WTC11 (cell line): ENCODE measurements around the gene ADM5. TPM values are rescaled to one million over a fixed set of nuclear protein-coding genes. Genes with fewer than 3 reads are reported as not detected.

Experiments used
- ATAC-seq: fragments of 200-7000 bp; cut with Tn5 transposase; 2 replicates; pipeline ENCODE4 v1.10.0; 2021; ENCODE audit warnings: mild to moderate bottlenecking, moderate library complexity
- CTCF ChIA-PET: fragments of 300-600 bp; sonication (Branson Sonifier 250); formaldehyde crosslinking; loops from one replicate; lab custom pipeline; 2021; ENCODE audit warnings: antibody characterized with exemption; lab: Charles Lee
- POLR2A ChIA-PET: fragments of 350-600 bp; sonication (Branson Sonifier 250); formaldehyde crosslinking; loops from one replicate; lab custom pipeline; 2021; ENCODE audit warnings: antibody characterized with exemption; lab: Charles Lee
- DNase-seq: peaks from one replicate; pipeline ENCODE4 v3.0.0; 2021; ENCODE audit warnings: low spot score
- H3K27ac Mint-ChIP-seq: 2 replicates; pipeline ENCODE4 v1.8.0; 2021; ENCODE audit warnings: mixed read lengths
- H3K27me3 Mint-ChIP-seq: 2 replicates; pipeline ENCODE4 v1.8.0; 2021; ENCODE audit warnings: low read depth, mild to moderate bottlenecking, moderate library complexity, mixed read lengths
- H3K36me3 Mint-ChIP-seq: 2 replicates; pipeline ENCODE4 v1.8.0; 2021; ENCODE audit warnings: mixed read lengths
- H3K4me1 Mint-ChIP-seq: 2 replicates; pipeline ENCODE4 v1.8.0; 2022; ENCODE audit warnings: mixed read lengths
- H3K4me3 Mint-ChIP-seq: 2 replicates; pipeline ENCODE4 v1.8.0; 2021; ENCODE audit warnings: mild to moderate bottlenecking, moderate library complexity, mixed read lengths
- H3K9me3 Mint-ChIP-seq: 2 replicates; pipeline ENCODE4 v1.8.0; 2021; ENCODE audit warnings: mixed read lengths
- ARID4B ChIP-seq: sonication (generic); formaldehyde crosslinking; IDR thresholded peaks from 2 replicates; pipeline ENCODE4 v1.8.0; 2023; ENCODE audit warnings: missing genetic modification reagents, mild to moderate bottlenecking, borderline replicate concordance
- ATF2 ChIP-seq: sonication (generic); formaldehyde crosslinking; IDR thresholded peaks from 2 replicates; pipeline ENCODE4 v1.8.1; 2022; ENCODE audit warnings: low read depth, missing genetic modification reagents, borderline replicate concordance
- ATF3 ChIP-seq: sonication (generic); formaldehyde crosslinking; conservative IDR thresholded peaks from 2 replicates; pipeline ENCODE4 v1.8.1; 2022; ENCODE audit warnings: mild to moderate bottlenecking, missing genetic modification reagents
- CBFB ChIP-seq: sonication (generic); formaldehyde crosslinking; IDR thresholded peaks from 2 replicates; pipeline ENCODE4 v1.8.1; 2022; ENCODE audit warnings: mild to moderate bottlenecking, low read depth, missing genetic modification reagents
- CDX4 ChIP-seq: fragments of 250-450 bp; sonication (Bioruptor Pico); IDR thresholded peaks from 2 replicates; pipeline ENCODE4 v1.9.0; 2021; ENCODE audit warnings: moderate library complexity, mild to moderate bottlenecking, inconsistent platforms, borderline replicate concordance
- CREM ChIP-seq: sonication (generic); formaldehyde crosslinking; IDR thresholded peaks from 2 replicates; pipeline ENCODE4 v1.8.1; 2022; ENCODE audit warnings: mild to moderate bottlenecking, missing genetic modification reagents, moderate library complexity
- E2F4 ChIP-seq: sonication (generic); formaldehyde crosslinking; IDR thresholded peaks from 2 replicates; pipeline ENCODE4 v1.8.1; 2022; ENCODE audit warnings: low read depth, mild to moderate bottlenecking, moderate library complexity, missing genetic modification reagents, borderline replicate concordance
- E2F5 ChIP-seq: sonication (generic); formaldehyde crosslinking; IDR thresholded peaks from 2 replicates; pipeline ENCODE4 v1.8.1; 2022; ENCODE audit warnings: mild to moderate bottlenecking, moderate library complexity, missing genetic modification reagents
- EMX1 ChIP-seq: fragments of 250-450 bp; sonication (Bioruptor Pico); IDR thresholded peaks from 2 replicates; pipeline ENCODE4 v1.8.0; 2021; ENCODE audit warnings: mild to moderate bottlenecking
- ESRRA ChIP-seq: sonication (generic); formaldehyde crosslinking; IDR thresholded peaks from 2 replicates; pipeline ENCODE4 v1.8.1; 2022; ENCODE audit warnings: mild to moderate bottlenecking, missing genetic modification reagents, borderline replicate concordance
- IRF2 ChIP-seq: sonication (generic); formaldehyde crosslinking; IDR thresholded peaks from 2 replicates; pipeline ENCODE4 v1.8.0; 2022; ENCODE audit warnings: low read depth, missing genetic modification reagents, borderline replicate concordance
- JUN ChIP-seq: sonication (generic); formaldehyde crosslinking; IDR thresholded peaks from 2 replicates; pipeline ENCODE4 v1.8.0; 2023; ENCODE audit warnings: mild to moderate bottlenecking, missing genetic modification reagents
- MAX ChIP-seq: sonication (generic); formaldehyde crosslinking; IDR thresholded peaks from 2 replicates; pipeline ENCODE4 v1.8.0; 2022; ENCODE audit warnings: mild to moderate bottlenecking, missing genetic modification reagents
- NFATC4 ChIP-seq: fragments of 250-450 bp; sonication (Bioruptor Pico); IDR thresholded peaks from 2 replicates; pipeline ENCODE4 v1.9.0; 2021; ENCODE audit warnings: mild to moderate bottlenecking
- NR2C2 ChIP-seq: sonication (generic); formaldehyde crosslinking; IDR thresholded peaks from 2 replicates; pipeline ENCODE4 v1.8.0; 2022; ENCODE audit warnings: mild to moderate bottlenecking, missing genetic modification reagents
- PREB ChIP-seq: sonication (generic); formaldehyde crosslinking; IDR thresholded peaks from 2 replicates; pipeline ENCODE4 v1.8.1; 2022; ENCODE audit warnings: mild to moderate bottlenecking, missing genetic modification reagents, moderate library complexity, borderline replicate concordance
- SMAD3 ChIP-seq: sonication (generic); formaldehyde crosslinking; IDR thresholded peaks from 2 replicates; pipeline ENCODE4 v1.8.0; 2022; ENCODE audit warnings: missing genetic modification reagents, mild to moderate bottlenecking, borderline replicate concordance
- SMAD4 ChIP-seq: sonication (generic); formaldehyde crosslinking; IDR thresholded peaks from 2 replicates; pipeline ENCODE4 v1.8.0; 2022; ENCODE audit warnings: mild to moderate bottlenecking, missing genetic modification reagents
- SP1 ChIP-seq: sonication (generic); formaldehyde crosslinking; conservative IDR thresholded peaks from 2 replicates; pipeline ENCODE4 v1.8.1; 2022; ENCODE audit warnings: missing genetic modification reagents
- TEAD1 ChIP-seq: sonication (generic); formaldehyde crosslinking; IDR thresholded peaks from 2 replicates; pipeline ENCODE4 v1.8.0; 2022; ENCODE audit warnings: mild to moderate bottlenecking, missing genetic modification reagents
- ZNF416 ChIP-seq: fragments of 250-450 bp; sonication (Bioruptor Pico); IDR thresholded peaks from 2 replicates; pipeline ENCODE4 v1.9.0; 2021; ENCODE audit warnings: mild to moderate bottlenecking, inconsistent platforms
- total RNA-seq: library from RNA; stranded (reverse); gene quantifications from 3 replicates; pipeline ENCODE4 v1.2.3, GENCODE V29; 2021

ADM5 gene
- total RNA-seq, 1 experiment from 2014 or later, result 6.7 TPM

- 0 out of 2 replicates have a peak, but pooled peaks have one; percentile 34 for TF ChIP-seq ESRRA (CRISPR knock-in tag)
- TF ChIP-seq CDX4 (CRISPR knock-in tag), result no peak
- peak; percentile 34; the same call in 1 of the 2 replicates for TF ChIP-seq NR2C2 (CRISPR knock-in tag)
- 0 out of 2 replicates have a peak, but pooled peaks have one; percentile 9 for TF ChIP-seq NFATC4 (CRISPR knock-in tag)
Observed at GRCh38 chr19:49689133-49690078, at the start of gene ADM5 (continued).

- no peaks in the 10 kb centered on the region; the same call in 1 of the 2 replicates for H3K36me3 Mint-ChIP-seq
- no peaks in the 10 kb centered on the region for H3K9me3 Mint-ChIP-seq
- CTCF ChIA-PET, result interaction anchor here (0.6 to 4.7 kb wide), 23 partner anchors 9 to 229 kb away, joined by 3 to 108 read pairs (median 4); partner anchors contain the start of genes CPT1C, FUZ, PRMT1 and RCN3
- H3K4me1 Mint-ChIP-seq, result peaks cover 62% of the 10 kb centered on the region
- peak; percentile 100 for DNase-seq
- ATAC-seq, result peak; percentile 76
- H3K27ac Mint-ChIP-seq, result peak within 1 kb of the TSS; percentile 99
- H3K27me3 Mint-ChIP-seq, result peaks cover 32% of the 10 kb centered on the region
- POLR2A ChIA-PET, result interaction anchor here (0.5 to 2.1 kb wide), 25 partner anchors 9 to 212 kb away, joined by 3 to 30 read pairs (median 4); partner anchors contain the start of genes ADM5, AP2A1, CPT1C and FUZ
- peak within 1 kb of the TSS; percentile 99 for H3K4me3 Mint-ChIP-seq
- TF ChIP-seq IRF2 (CRISPR knock-in tag) (no peak), SP1 (CRISPR knock-in tag) (peak; percentile 59), SMAD3 (CRISPR knock-in tag) (no peak), E2F4 (CRISPR knock-in tag) (no peak), SMAD4 (CRISPR knock-in tag) (0 out of 2 replicates have a peak, but pooled peaks have one; percentile 30), EMX1 (CRISPR knock-in tag) (no peak), MAX (peak; percentile 71; the same call in 1 of the 2 replicates), E2F5 (CRISPR knock-in tag) (0 out of 2 replicates have a peak, but pooled peaks have one; percentile 16), JUN (CRISPR knock-in tag) (peak; percentile 70; the same call in 1 of the 2 replicates), ATF3 (0 out of 2 replicates have a peak, but pooled peaks have one; percentile 50), ARID4B (CRISPR knock-in tag) (0 out of 2 replicates have a peak, but pooled peaks have one; percentile 42), TEAD1 (CRISPR knock-in tag) (peak; percentile 66; the same call in 1 of the 2 replicates), CBFB (CRISPR knock-in tag) (no peak), ZNF416 (CRISPR knock-in tag) (no peak), ATF2 (CRISPR knock-in tag) (no peak), PREB (no peak), CREM (CRISPR knock-in tag) (peak; percentile 23; the same call in 1 of the 2 replicates)
Observed at GRCh38 chr19:49640113-49640898, 49.1 kb upstream of the ADM5 start, which contains the start of gene RRAS. Gene RRAS (minus strand): TSS chr19:49640143. CDS start chr19:49640098, 45 bp downstream.
